A549 (cell line): ENCODE measurements around the gene ADARB2.

Experiments
- CHD2 ChIP-seq: fragments of 150-350 bp; IDR thresholded peaks from 2 replicates; pipeline ENCODE4 v1.6.1; 2014; ENCODE audit warnings: low read length; ENCODE audit not compliant: partially characterized antibody
- CTCF ChIP-seq: fragments of >200 bp; sonication (Bioruptor Twin); formaldehyde crosslinking; IDR thresholded peaks from 3 replicates; pipeline ENCODE4 v1.5.1; 2016
- EHMT2 ChIP-seq: fragments of 200-600 bp; sonication (generic); IDR thresholded peaks from 2 replicates; pipeline ENCODE4 v1.6.1; 2016; ENCODE audit warnings: antibody characterized with exemption, low read depth, mild to moderate bottlenecking, moderate library complexity
- ELK1 ChIP-seq: fragments of 150-350 bp; IDR thresholded peaks from 2 replicates; pipeline ENCODE4 v1.6.1; 2014; ENCODE audit warnings: low read depth, mild to moderate bottlenecking, low read length
- MAZ ChIP-seq: fragments of 150-350 bp; IDR thresholded peaks from 2 replicates; pipeline ENCODE4 v1.6.1; 2014; ENCODE audit warnings: antibody characterized with exemption, low read depth, low read length, borderline replicate concordance
- MYC ChIP-seq: IDR thresholded peaks from 2 replicates; pipeline ENCODE4 v1.6.1; 2012; ENCODE audit warnings: mild to moderate bottlenecking, inconsistent platforms, low read length, improper control_type of control experiment, borderline replicate concordance
- NR3C1 ChIP-seq: fragments of >200 bp; sonication (Bioruptor Twin); formaldehyde crosslinking; IDR thresholded peaks from 3 replicates; pipeline ENCODE4 v1.6.1; 2017
- PBX3 ChIP-seq: IDR thresholded peaks from 2 replicates; pipeline ENCODE4 v1.6.1; 2012
- POLR2A ChIP-seq: IDR thresholded peaks from 2 replicates; pipeline ENCODE4 v1.6.1; 2012; ENCODE audit warnings: mild to moderate bottlenecking, low read length
- RAD21 ChIP-seq, 2 experiments: fragments of >200 bp in 1 of 2; sonication (Bioruptor Twin) in 1 of 2; formaldehyde crosslinking in 1 of 2; IDR thresholded peaks in 1 of 2; conservative IDR thresholded peaks in 1 of 2; 2 replicates in 1 of 2; 3 replicates in 1 of 2; pipeline ENCODE4 v1.6.1; 2012 to 2018; ENCODE audit warnings: inconsistent platforms in 1 of 2
- RCOR1 ChIP-seq: fragments of 150-350 bp; IDR thresholded peaks from 2 replicates; pipeline ENCODE4 v1.6.1; 2014; ENCODE audit warnings: antibody characterized with exemption, low read length, low read depth
- REST ChIP-seq: fragments of 200-600 bp; sonication (generic); IDR thresholded peaks from 2 replicates; pipeline ENCODE4 v1.6.1; 2016; ENCODE audit warnings: antibody characterized with exemption, mild to moderate bottlenecking, moderate library complexity
- SREBF2 ChIP-seq: fragments of 450-650 bp; IDR thresholded peaks from 2 replicates; pipeline ENCODE4 v1.6.1; 2014; ENCODE audit warnings: mild to moderate bottlenecking, moderate library complexity

GRCh38 chr10:1374511-1375345 is 362.6 kb downstream of the ADARB2 start:
- TF ChIP-seq RCOR1 (no peak), MYC (no peak), CHD2 (no peak), CTCF (no peak), REST (no peak), MAZ (no peak), RAD21 (conservative IDR thresholded peaks at IDR 0.05 in 1 of 2, IDR thresholded peaks at IDR 0.05 in 1 of 2) (no peak), NR3C1 (no peak), POLR2A (no peak), ELK1 (no peak), SREBF2 (no peak), EHMT2 (no peak), PBX3 (no peak)
